Activated CD8-positive, alpha-beta memory T cell treated with anti-CD3 and anti-CD28 coated beads, Interleukin-2, amount 50 U/mL, for 24 hours (primary cell): ENCODE results near the gene BIRC7.
A peak's percentile ranks its signal among the peaks of the same experiment; 100 is the strongest.

Experiments
- DNase-seq: peaks from one replicate; pipeline ENCODE4 v3.0.0-alpha.2; 2020; ENCODE audit errors: extremely low read depth

The BIRC7 gene

GRCh38 chr20:63262836-63263235, 27.1 kb downstream of the BIRC7 start:
- no peak for DNase-seq

GRCh38 chr20:63264000-63264399, 28.3 kb downstream of the BIRC7 start:
- DNase-seq: no peak

GRCh38 chr20:63264519-63264918, 28.8 kb downstream of the BIRC7 start:
- DNase-seq: no peak

GRCh38 chr20:63265891-63266515, 30.3 kb downstream of the BIRC7 start:
- no peak for DNase-seq

GRCh38 chr20:63267691-63268090, 32.0 kb downstream of the BIRC7 start:
- DNase-seq: no peak

- DNase-seq: no peak
Observed at GRCh38 chr20:63268256-63268655, 32.6 kb downstream of the BIRC7 start.

- DNase-seq: no peak
Observed at GRCh38 chr20:63268671-63269439, 33.1 kb downstream of the BIRC7 start.

GRCh38 chr20:63269724-63270123, 34.0 kb downstream of the BIRC7 start:
- no peak for DNase-seq

- no peak for DNase-seq
Observed at GRCh38 chr20:63270606-63271325, 35.1 kb downstream of the BIRC7 start.

GRCh38 chr20:63272105-63273058, 36.7 kb downstream of the BIRC7 start, which contains the start of gene ARFGAP1:
Gene ARFGAP1, plus strand, starts transcription at chr20:63272813. Its CDS starts 2,768 bp downstream, at chr20:63275581.
- peak; percentile 74 for DNase-seq

GRCh38 chr20:63273059-63273579, 37.4 kb downstream of the BIRC7 start:
- no peak for DNase-seq

- DNase-seq: no peak
Observed at GRCh38 chr20:63273635-63274380, 38.1 kb downstream of the BIRC7 start.

- no peak for DNase-seq
Observed at GRCh38 chr20:63274381-63275228, 38.9 kb downstream of the BIRC7 start.

- no peak for DNase-seq
Observed at GRCh38 chr20:63275825-63276224, 40.1 kb downstream of the BIRC7 start.

- DNase-seq: no peak
Observed at GRCh38 chr20:63276956-63277355, 41.3 kb downstream of the BIRC7 start.

GRCh38 chr20:63277466-63278272, 42.0 kb downstream of the BIRC7 start:
- no peak for DNase-seq

GRCh38 chr20:63278661-63279060, 43.0 kb downstream of the BIRC7 start:
- DNase-seq: no peak

- no peak for DNase-seq
Observed at GRCh38 chr20:63279931-63280330, 44.2 kb downstream of the BIRC7 start.

GRCh38 chr20:63280371-63280770, 44.7 kb downstream of the BIRC7 start:
- no peak for DNase-seq
